Pancreas (tissue), 10 donors: ENCODE results near the gene XIRP2. TPM values are rescaled to one million over a fixed set of nuclear protein-coding genes. Genes with fewer than 3 reads are reported as not detected.
A peak's percentile ranks its signal among the peaks of the same experiment; 100 is the strongest.

Experiments used
- ATAC-seq, 4 donors: fragments of 200-7000 bp; cut with Tn5 transposase; one replicate each; pipeline versions ENCODE4 v1.8.0 to v1.9.1; 2020; ENCODE audit warnings: mild to moderate bottlenecking in 4 of 4, moderate library complexity in 4 of 4
- DNase-seq, 6 donors: peaks; one replicate each; pipeline ENCODE4 v3.0.0-alpha.2; 2020
- FAIRE-seq: peaks from 2 replicates; lab custom pipeline; 2012; peaks lifted over from hg19 to GRCh38; lab: Jason Lieb, UNC
- H3K27ac ChIP-seq, 4 donors: fragments of 200-600 bp; sonication (generic); 1 replicate in 3 of 4; 2 replicates in 1 of 4; pipeline versions ENCODE4 v1.5.0 to v1.8.0; 2020
- H3K27me3 ChIP-seq, 4 donors: fragments of 200-600 bp; one replicate each; pipeline ENCODE4 v1.8.0; 2021
- H3K36me3 ChIP-seq, 3 donors: fragments of 200-600 bp; sonication (generic) in 1 of 3; one replicate each; pipeline versions ENCODE4 v1.5.0 to v1.8.0; 2020 to 2021
- H3K4me1 ChIP-seq, 3 donors: fragments of 200-600 bp; one replicate each; pipeline ENCODE4 v1.8.0; 2021
- H3K4me3 ChIP-seq, 4 donors: fragments of 200-600 bp; sonication (generic) in 2 of 4; one replicate each; pipeline versions ENCODE4 v1.5.0 to v1.8.0; 2020 to 2021
- H3K9me3 ChIP-seq, 4 donors: fragments of 200-600 bp; one replicate each; pipeline ENCODE4 v1.8.0; 2021
- WGBS, 2 donors: extraction: QIAGEN DNeasy Blood & Tissue Kit; methylation state at CpG; one replicate each; pipeline ENCODE4 v1.1.7; 2013; 5-methylcytosine and 5-hydroxymethylcytosine counted together
- intact Hi-C, 3 donors: fragments of 100-400 bp; cut with DNase I; formaldehyde crosslinking; loops; one replicate each; pipeline versions ENCODE4 v1.11.1 to v1.14.2; 2022
- polyA plus RNA-seq, 2 donors: library from polyadenylated mRNA; stranded (reverse); fragments of 200-250 nt; gene quantifications; one replicate each; pipeline ENCODE4 v1.2.3, GENCODE V29; 2013
- total RNA-seq, 6 donors: library from RNA; stranded (reverse); fragmentation: NEBNext Ultra II Directional in 4 of 6; extraction: Animal tissue kit (Norgen Biotek cat#: 25700) in 4 of 6; gene quantifications; one replicate each; pipeline versions ENCODE4 v1.2.1 to v1.2.4, GENCODE V29; 2021 to 2023
- TF ChIP-seq, protein P1 (sequence below), 4 donors: fragments of 200-600 bp; sonication (generic) in 3 of 4; IDR thresholded peaks; one replicate each; pipeline versions ENCODE4 v1.5.0 to v1.8.0; 2021; ENCODE audit warnings: antibody characterized with exemption in 4 of 4
- donor health status: healthy with polysubstance abuse.
- donor health status: DM: no; HTN: no; CAD: no; lungs with moderate emphysema.
- donor health status: DM: no; HTN: no; CAD: no.
- donor health status: control.
- donor health status: control.
- donor health status: Bipolar disorder and iron deficiency.
- donor health status: DM: yes; HTN: yes; CAD: no.
- donor health status: DM: no; HTN: no; CAD: no.
- donor health status: DM: no; HTN: no; CAD: no.
- donor health status: DM: yes; HTN: yes; CAD: no.

XIRP2 gene
- total and polyA plus RNA-seq, 8 donors, result 0.08 to 0.35 (median 0.28) TPM; not detected in 5

DNA sequence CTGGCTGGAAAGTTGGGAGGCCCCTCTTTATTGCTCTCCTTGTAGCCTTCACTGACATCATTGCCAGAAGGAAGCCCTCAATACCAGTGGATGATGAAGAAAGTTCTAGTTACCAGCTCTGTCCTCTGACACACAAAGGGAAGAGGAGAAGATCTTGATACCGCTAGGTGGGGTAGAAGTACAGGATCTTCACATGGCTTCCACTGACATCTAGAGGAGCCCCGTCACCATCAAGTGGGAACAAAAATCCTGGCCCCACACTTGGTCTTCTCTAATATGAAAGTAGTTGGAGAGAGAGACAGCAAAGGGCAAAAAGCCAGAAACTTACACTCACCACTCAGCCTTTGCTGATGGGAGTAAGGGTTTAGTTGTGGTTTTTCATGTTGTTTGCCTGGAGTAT, 12.4 kb downstream of the XIRP2 start:
- no peak overlapping the region for H3K4me3 ChIP-seq
- H3K9me3 ChIP-seq, result no peaks in the 10 kb centered on the region
- TF ChIP-seq, protein P1, sequence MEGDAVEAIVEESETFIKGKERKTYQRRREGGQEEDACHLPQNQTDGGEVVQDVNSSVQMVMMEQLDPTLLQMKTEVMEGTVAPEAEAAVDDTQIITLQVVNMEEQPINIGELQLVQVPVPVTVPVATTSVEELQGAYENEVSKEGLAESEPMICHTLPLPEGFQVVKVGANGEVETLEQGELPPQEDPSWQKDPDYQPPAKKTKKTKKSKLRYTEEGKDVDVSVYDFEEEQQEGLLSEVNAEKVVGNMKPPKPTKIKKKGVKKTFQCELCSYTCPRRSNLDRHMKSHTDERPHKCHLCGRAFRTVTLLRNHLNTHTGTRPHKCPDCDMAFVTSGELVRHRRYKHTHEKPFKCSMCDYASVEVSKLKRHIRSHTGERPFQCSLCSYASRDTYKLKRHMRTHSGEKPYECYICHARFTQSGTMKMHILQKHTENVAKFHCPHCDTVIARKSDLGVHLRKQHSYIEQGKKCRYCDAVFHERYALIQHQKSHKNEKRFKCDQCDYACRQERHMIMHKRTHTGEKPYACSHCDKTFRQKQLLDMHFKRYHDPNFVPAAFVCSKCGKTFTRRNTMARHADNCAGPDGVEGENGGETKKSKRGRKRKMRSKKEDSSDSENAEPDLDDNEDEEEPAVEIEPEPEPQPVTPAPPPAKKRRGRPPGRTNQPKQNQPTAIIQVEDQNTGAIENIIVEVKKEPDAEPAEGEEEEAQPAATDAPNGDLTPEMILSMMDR (IDR thresholded peaks at IDR 0.05), result no peak
- ATAC-seq, result peak in 1 of 4 donors; percentile 30
- no peaks in the 10 kb centered on the region for H3K36me3 ChIP-seq
- no peak for DNase-seq
- FAIRE-seq, result no peak
- no peak overlapping the region for H3K27ac ChIP-seq
- intact Hi-C loops, result no loop called here
- 78 to 85% methylated on average over 2 of the region's 2 CpGs for WGBS, 2 donors
- no peaks in the 10 kb centered on the region for H3K4me1 ChIP-seq
- no peaks in the 10 kb centered on the region for H3K27me3 ChIP-seq

DNA sequence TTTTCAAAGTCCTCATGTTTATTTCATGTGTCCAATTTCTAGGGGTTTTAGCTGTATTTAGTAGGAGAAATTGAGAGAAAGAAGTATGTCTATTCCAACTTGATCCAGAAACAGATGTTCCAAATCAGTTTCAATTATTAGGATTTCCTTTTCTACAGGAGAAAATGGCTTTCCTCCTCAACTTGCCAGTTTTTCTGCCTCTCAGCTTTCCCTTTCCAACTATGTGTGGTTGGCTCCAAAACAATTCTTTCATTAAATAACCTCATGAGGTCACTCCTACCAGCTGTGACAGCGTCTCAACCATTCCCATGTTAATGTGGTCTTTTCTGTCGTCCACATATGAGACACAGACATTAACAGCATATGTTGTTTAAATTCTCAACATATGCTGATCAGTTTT, 13.1 kb downstream of the XIRP2 start:
- WGBS, 2 donors, result 42 to 46% methylated on average over 2 of the region's 2 CpGs
- Histone ChIP-seq H3K27me3 (no peaks in the 10 kb centered on the region), H3K4me3 (no peak overlapping the region), H3K27ac (no peak overlapping the region), H3K36me3 (no peaks in the 10 kb centered on the region), H3K9me3 (no peaks in the 10 kb centered on the region), H3K4me1 (no peaks in the 10 kb centered on the region)
- intact Hi-C loops, result no loop called here
- FAIRE-seq, result no peak
- no peak for ATAC-seq
- DNase-seq, result no peak
- TF ChIP-seq, protein P1 (IDR thresholded peaks at IDR 0.05), result no peak

DNA sequence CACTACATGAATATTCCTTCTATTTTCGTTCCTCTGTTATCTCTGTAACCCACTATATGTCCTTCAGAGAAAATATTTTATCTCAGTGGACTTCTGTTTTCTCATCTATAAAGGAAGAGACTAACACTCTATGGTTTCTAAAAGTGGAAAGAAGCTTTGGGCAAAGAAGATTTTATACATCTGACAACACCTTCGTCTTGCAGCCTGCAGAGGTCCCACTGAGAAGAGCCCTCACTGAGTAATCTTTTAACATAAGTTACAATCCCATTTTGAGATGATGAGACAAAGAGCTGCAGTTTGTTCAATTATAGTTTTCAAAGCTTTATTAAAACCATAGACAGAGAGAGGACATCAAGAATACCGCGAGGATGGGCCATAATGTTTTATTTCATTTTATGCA, 28.7 kb downstream of the XIRP2 start:
- Histone ChIP-seq H3K27ac (no peak overlapping the region), H3K36me3 (no peaks in the 10 kb centered on the region), H3K27me3 (no peaks in the 10 kb centered on the region), H3K9me3 (no peaks in the 10 kb centered on the region), H3K4me3 (no peak overlapping the region), H3K4me1 (no peaks in the 10 kb centered on the region)
- TF ChIP-seq, protein P1 (IDR thresholded peaks at IDR 0.05), result no peak
- intact Hi-C loops, result no loop called here
- no peak for FAIRE-seq
- no peak for DNase-seq
- 68 to 73% methylated on average over 4 of the region's 4 CpGs for WGBS, 2 donors
- no peak for ATAC-seq

DNA sequence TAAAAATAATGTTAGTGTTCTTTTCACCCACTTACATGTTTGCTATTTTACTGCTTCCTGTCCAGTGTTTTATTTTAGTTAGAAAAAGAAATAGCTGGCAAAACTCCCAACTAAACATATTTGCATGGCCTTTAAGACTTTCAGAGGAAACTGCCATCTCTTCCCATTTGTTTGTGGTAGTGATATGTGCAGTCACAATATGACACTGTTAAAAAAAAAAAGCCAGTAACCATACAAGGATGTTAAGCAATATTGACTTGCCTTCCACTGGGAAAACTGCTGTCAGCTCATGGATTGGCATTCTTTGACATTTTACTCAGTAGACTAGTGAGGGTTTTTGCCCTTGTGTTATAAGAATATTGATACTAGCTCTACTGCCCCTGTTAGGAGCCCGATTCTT, 29.1 kb downstream of the XIRP2 start:
- Histone ChIP-seq H3K4me1 (no peaks in the 10 kb centered on the region), H3K27me3 (no peaks in the 10 kb centered on the region), H3K36me3 (no peaks in the 10 kb centered on the region), H3K27ac (no peak overlapping the region), H3K9me3 (no peaks in the 10 kb centered on the region), H3K4me3 (no peak overlapping the region)
- 60 to 71% methylated on average over 1 of the region's 1 CpG for WGBS, 2 donors
- intact Hi-C loops, result no loop called here
- TF ChIP-seq, protein P1 (IDR thresholded peaks at IDR 0.05), result no peak
- DNase-seq (no peak), ATAC-seq (no peak), FAIRE-seq (no peak)

DNA sequence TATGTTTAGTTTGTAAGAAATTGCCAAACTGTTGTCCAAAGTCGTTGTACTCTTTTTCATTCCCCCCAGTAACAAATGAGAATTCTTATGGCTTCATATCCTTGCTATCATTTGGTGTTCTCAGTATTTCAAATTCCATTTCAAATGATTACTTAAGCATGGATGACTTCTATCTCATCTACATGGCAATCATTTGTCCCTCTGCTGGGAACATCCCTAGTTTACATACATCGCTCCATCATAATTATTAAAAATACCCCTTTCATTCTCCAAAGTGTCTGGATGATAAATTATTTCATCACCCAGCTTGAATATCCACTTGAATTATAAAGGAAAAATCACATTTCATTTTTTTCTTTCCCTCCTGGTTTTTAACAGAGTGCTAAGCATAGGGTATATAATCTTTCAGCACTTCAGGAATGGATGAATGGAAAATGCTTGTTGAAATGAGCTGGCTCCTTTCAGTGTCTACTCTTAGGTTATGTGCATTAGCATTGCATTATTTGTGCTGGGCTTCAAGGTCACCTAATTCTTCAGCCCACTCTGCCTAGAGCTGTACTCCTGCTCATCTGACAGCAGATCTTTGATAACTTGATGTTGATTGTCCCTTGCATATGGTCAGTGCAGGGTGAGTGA, 33.1 kb downstream of the XIRP2 start:
- TF ChIP-seq, protein P1 (IDR thresholded peaks at IDR 0.05), result no peak
- ATAC-seq, result no peak
- Histone ChIP-seq H3K36me3 (no peaks in the 10 kb centered on the region), H3K27ac (no peak overlapping the region), H3K4me1 (no peaks in the 10 kb centered on the region), H3K4me3 (no peak overlapping the region), H3K9me3 (no peaks in the 10 kb centered on the region), H3K27me3 (no peaks in the 10 kb centered on the region)
- intact Hi-C loops, result no loop called here
- DNase-seq, result no peak
- no peak for FAIRE-seq
- WGBS, 2 donors, result 85 to 86% methylated on average over 2 of the region's 2 CpGs
